Thyroid gland (tissue), 4 donors: ENCODE results near the gene SMYD1.

Source experiments
- CTCF ChIP-seq, 6 experiments: fragments of 200-600 bp in 3 of 6; fragments of 450-650 bp in 3 of 6; sonication (generic) in 3 of 6; IDR thresholded peaks; one replicate each; pipeline ENCODE4 v1.5.1; 2016 to 2019; ENCODE audit warnings: antibody characterized with exemption in 6 of 6, mild to moderate bottlenecking in 2 of 6, inconsistent platforms in 1 of 6, moderate library complexity in 1 of 6
- POLR2A ChIP-seq, 2 donors: fragments of 450-650 bp; IDR thresholded peaks; one replicate each; pipeline ENCODE4 v1.6.1; 2017; ENCODE audit warnings: antibody characterized with exemption in 2 of 2, mild to moderate bottlenecking in 2 of 2, moderate library complexity in 1 of 2

- no peak for TF ChIP-seq CTCF (IDR thresholded peaks at IDR 0.05)
- no peak for TF ChIP-seq POLR2A (IDR thresholded peaks at IDR 0.05)
Measured at GRCh38 chr2:88018909-88019308, 48.7 kb upstream of the SMYD1 start.
